SHP77 treated with DMSO at 0.1 percent for 48 hours (cell line): Measurements from ENCODE around the gene COPS2.
"Not testable (repeated sequence)": the region's sequence is repeated elsewhere in the genome, so short reads cannot be mapped to it uniquely, and the experiment has no call there.

ENCODE experiments used
- DNase-seq: peaks from one replicate; lab custom pipeline; 2025; lab: John Stamatoyannopoulos, UW

Gene COPS2

GRCh38 chr15:49155110-49155833 lies at the start of gene COPS2:
COPS2 (minus strand) TSS chr15:49155599; CDS start chr15:49155578, 21 bp downstream.
- peak; percentile 95 for DNase-seq

GRCh38 chr15:49200347-49200746 lies 44.9 kb upstream of the COPS2 start:
- no peak for DNase-seq

- DNase-seq, result no peak
Observed at GRCh38 chr15:49199666-49200065, 44.3 kb upstream of the COPS2 start.

- no peak for DNase-seq
Observed at GRCh38 chr15:49196856-49197255, 41.5 kb upstream of the COPS2 start.

GRCh38 chr15:49191892-49192291 lies 36.5 kb upstream of the COPS2 start:
- no peak for DNase-seq

GRCh38 chr15:49190586-49190985 lies 35.2 kb upstream of the COPS2 start:
- no peak for DNase-seq

- no peak for DNase-seq
Observed at GRCh38 chr15:49189631-49190030, 34.2 kb upstream of the COPS2 start.

- DNase-seq, result no peak
Observed at GRCh38 chr15:49188933-49189332, 33.5 kb upstream of the COPS2 start.

- no peak for DNase-seq
Observed at GRCh38 chr15:49187549-49188245, 32.3 kb upstream of the COPS2 start.

GRCh38 chr15:49185473-49185872 lies 30.1 kb upstream of the COPS2 start:
- no peak for DNase-seq

GRCh38 chr15:49183741-49184140 lies 28.3 kb upstream of the COPS2 start:
- not testable (repeated sequence) for DNase-seq

GRCh38 chr15:49182128-49182527 lies 26.7 kb upstream of the COPS2 start:
- DNase-seq, result no peak

GRCh38 chr15:49179433-49180190 lies 24.2 kb upstream of the COPS2 start:
- DNase-seq, result no peak

- DNase-seq, result no peak
Observed at GRCh38 chr15:49178497-49178896, 23.1 kb upstream of the COPS2 start.

GRCh38 chr15:49175582-49176397 lies 20.4 kb upstream of the COPS2 start:
- not testable (repeated sequence) for DNase-seq

- no peak for DNase-seq
Observed at GRCh38 chr15:49174902-49175301, 19.5 kb upstream of the COPS2 start.

- DNase-seq, result no peak
Observed at GRCh38 chr15:49171790-49172189, 16.4 kb upstream of the COPS2 start.

GRCh38 chr15:49169880-49170597 lies 14.6 kb upstream of the COPS2 start, which contains the start of gene GALK2:
GALK2 (plus strand) TSS chr15:49170247; CDS start chr15:49170323, 76 bp downstream.
- DNase-seq, result peak; percentile 92

GRCh38 chr15:49168016-49168415 lies 12.6 kb upstream of the COPS2 start:
- no peak for DNase-seq

- no peak for DNase-seq
Observed at GRCh38 chr15:49164865-49165264, 9.5 kb upstream of the COPS2 start.

GRCh38 chr15:49163678-49164077 lies 8.3 kb upstream of the COPS2 start:
- DNase-seq, result no peak
